Measurements from ENCODE around the gene RPTOR. TPM values are rescaled to one million over a fixed set of nuclear protein-coding genes. Genes with fewer than 3 reads are reported as not detected.

RPTOR gene
- total RNA-seq, 6 donors from 2014 or later: 26.8 to 109 (median 36.8) TPM

- 86 to 91% methylated on average over 5 of the region's 5 CpGs for WGBS, 2 donors
- no peak for ATAC-seq (ENCODE audit: low FRiP score in 2 of 2)
Observed at GRCh38 chr17:80604009-80604669, 59.5 kb downstream of the RPTOR start.

GRCh38 chr17:80604670-80605010 lies 60.0 kb downstream of the RPTOR start:
- no peaks in the 10 kb centered on the region for H3K27me3 ChIP-seq
- ATAC-seq (ENCODE audit: low FRiP score in 2 of 2) (no peak), DNase-seq (no peak)
- TF ChIP-seq POLR2AphosphoS5 (IDR thresholded peaks at IDR 0.05) (no peak), EP300 (IDR thresholded peaks at IDR 0.05) (no peak), POLR2A (IDR thresholded peaks at IDR 0.05) (no peak)
- TF ChIP-seq, protein P1, sequence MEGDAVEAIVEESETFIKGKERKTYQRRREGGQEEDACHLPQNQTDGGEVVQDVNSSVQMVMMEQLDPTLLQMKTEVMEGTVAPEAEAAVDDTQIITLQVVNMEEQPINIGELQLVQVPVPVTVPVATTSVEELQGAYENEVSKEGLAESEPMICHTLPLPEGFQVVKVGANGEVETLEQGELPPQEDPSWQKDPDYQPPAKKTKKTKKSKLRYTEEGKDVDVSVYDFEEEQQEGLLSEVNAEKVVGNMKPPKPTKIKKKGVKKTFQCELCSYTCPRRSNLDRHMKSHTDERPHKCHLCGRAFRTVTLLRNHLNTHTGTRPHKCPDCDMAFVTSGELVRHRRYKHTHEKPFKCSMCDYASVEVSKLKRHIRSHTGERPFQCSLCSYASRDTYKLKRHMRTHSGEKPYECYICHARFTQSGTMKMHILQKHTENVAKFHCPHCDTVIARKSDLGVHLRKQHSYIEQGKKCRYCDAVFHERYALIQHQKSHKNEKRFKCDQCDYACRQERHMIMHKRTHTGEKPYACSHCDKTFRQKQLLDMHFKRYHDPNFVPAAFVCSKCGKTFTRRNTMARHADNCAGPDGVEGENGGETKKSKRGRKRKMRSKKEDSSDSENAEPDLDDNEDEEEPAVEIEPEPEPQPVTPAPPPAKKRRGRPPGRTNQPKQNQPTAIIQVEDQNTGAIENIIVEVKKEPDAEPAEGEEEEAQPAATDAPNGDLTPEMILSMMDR (IDR thresholded peaks at IDR 0.05): no peak
- no peaks in the 10 kb centered on the region for H3K36me3 ChIP-seq
- H3K9me3 ChIP-seq: no peaks in the 10 kb centered on the region
- H3K4me3 ChIP-seq: no peak overlapping the region
- no peak overlapping the region for H3K27ac ChIP-seq
- peaks cover 3 to 26% (median 8%) of the 10 kb centered on the region in 4 donors for H3K4me1 ChIP-seq
- 94 to 97% methylated on average over 7 of the region's 7 CpGs for WGBS, 2 donors

More at GRCh38 chr17:80604009-80604669, 59.5 kb downstream of the RPTOR start:
- Histone ChIP-seq H3K36me3 (no peaks in the 10 kb centered on the region), H3K27ac (no peak overlapping the region), H3K4me1 (peaks cover 3 to 26% (median 10%) of the 10 kb centered on the region in 4 donors), H3K4me3 (no peak overlapping the region), H3K9me3 (no peaks in the 10 kb centered on the region), H3K27me3 (no peaks in the 10 kb centered on the region)
- no peak for TF ChIP-seq EP300 (IDR thresholded peaks at IDR 0.05)
- TF ChIP-seq, protein P1 (IDR thresholded peaks at IDR 0.05): no peak
- TF ChIP-seq POLR2AphosphoS5 (IDR thresholded peaks at IDR 0.05): no peak
- TF ChIP-seq POLR2A (IDR thresholded peaks at IDR 0.05): no peak
- DNase-seq: no peak

DNA sequence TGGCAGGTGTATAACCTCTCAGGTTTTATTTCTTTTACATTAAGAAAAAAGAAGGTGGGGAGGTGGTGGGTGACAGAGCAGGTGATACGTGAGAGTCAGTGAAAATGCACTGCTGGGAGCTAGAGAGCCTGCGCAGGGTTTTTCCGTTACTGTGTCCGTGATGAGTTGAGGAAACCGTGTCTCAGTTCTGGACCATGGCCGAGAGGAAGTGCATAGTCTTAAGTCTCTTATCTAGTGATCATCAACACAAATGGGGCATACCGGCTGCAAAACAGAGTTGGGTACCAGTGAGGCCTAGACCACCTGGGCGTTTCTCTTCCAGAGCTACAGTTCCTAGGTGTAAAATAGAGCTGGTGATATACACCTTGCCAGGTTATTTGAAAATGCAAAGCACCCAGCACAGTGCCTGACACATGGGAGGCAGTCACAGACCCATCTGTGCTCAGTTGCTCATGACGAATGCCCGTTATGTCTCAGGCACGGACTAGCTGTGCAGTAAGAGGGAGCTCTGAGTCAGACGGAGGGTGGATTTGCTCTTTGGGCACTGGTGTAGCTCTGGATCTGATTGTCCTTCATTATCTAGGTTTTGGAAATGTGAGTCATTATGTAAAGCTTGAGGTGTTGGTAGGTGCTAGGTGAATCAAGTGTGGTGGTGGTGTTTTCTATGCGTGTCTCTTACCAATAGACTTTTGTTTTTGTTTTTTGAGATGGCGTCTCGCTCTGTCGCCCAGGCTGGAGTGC lies 60.9 kb downstream of the RPTOR start:
- TF ChIP-seq, protein P1 (IDR thresholded peaks at IDR 0.05): no peak
- no peak for TF ChIP-seq POLR2AphosphoS5 (IDR thresholded peaks at IDR 0.05)
- no peak for TF ChIP-seq EP300 (IDR thresholded peaks at IDR 0.05)
- no peak for TF ChIP-seq POLR2A (IDR thresholded peaks at IDR 0.05)
- no peak overlapping the region for H3K27ac ChIP-seq
- no peaks in the 10 kb centered on the region for H3K36me3 ChIP-seq
- no peaks in the 10 kb centered on the region for H3K9me3 ChIP-seq
- H3K27me3 ChIP-seq: no peaks in the 10 kb centered on the region
- H3K4me3 ChIP-seq: no peak overlapping the region
- ATAC-seq (ENCODE audit: low FRiP score in 2 of 2) (peak in 1 of 2 donors; percentile 68), DNase-seq (no peak)
- H3K4me1 ChIP-seq: peaks cover 0 to 17% (median 4%) of the 10 kb centered on the region in 4 donors
- WGBS, 2 donors: 77 to 78% methylated on average over 16 of the region's 16 CpGs

GRCh38 chr17:80608326-80608725 lies 63.7 kb downstream of the RPTOR start:
- H3K36me3 ChIP-seq: no peaks in the 10 kb centered on the region
- WGBS, 2 donors: 96 to 99% methylated on average over 12 of the region's 12 CpGs
- H3K4me1 ChIP-seq: peaks cover 0 to 8% (median 6%) of the 10 kb centered on the region in 4 donors
- no peak for ATAC-seq (ENCODE audit: low FRiP score in 2 of 2)
- no peak for DNase-seq
- H3K27ac ChIP-seq: no peak overlapping the region
- TF ChIP-seq, protein P1 (IDR thresholded peaks at IDR 0.05): no peak
- no peak for TF ChIP-seq POLR2AphosphoS5 (IDR thresholded peaks at IDR 0.05)
- no peak overlapping the region for H3K4me3 ChIP-seq
- H3K27me3 ChIP-seq: no peaks in the 10 kb centered on the region
- H3K9me3 ChIP-seq: no peaks in the 10 kb centered on the region

Measured in upper lobe of left lung (tissue), 6 donors.